HEK293T (cell line): ENCODE data around the gene MYO7B.

Source experiments
- CTCF ChIA-PET: fragments of 350-600 bp; formaldehyde crosslinking; extraction: SDS; loops from one replicate; lab custom pipeline; 2021; ENCODE audit warnings: antibody characterized with exemption, inconsistent platforms; lab: Yijun Ruan, JAX
- POLR2A ChIA-PET: fragments of 350-600 bp; formaldehyde crosslinking; extraction: SDS; loops from one replicate; lab custom pipeline; 2020; ENCODE audit warnings: antibody characterized with exemption, inconsistent platforms; lab: Yijun Ruan, JAX
- DNase-seq: peaks from one replicate; pipeline ENCODE4 v3.0.0; 2012; ENCODE audit warnings: mixed read lengths; ENCODE audit errors: extremely low spot score
- ARNT ChIP-seq: fragments of 450-650 bp; IDR thresholded peaks from 2 replicates; pipeline ENCODE4 v1.6.1; 2017; ENCODE audit warnings: mild to moderate bottlenecking
- BHLHE40 ChIP-seq: fragments of 450-650 bp; IDR thresholded peaks from 2 replicates; pipeline ENCODE4 v1.6.1; 2016; ENCODE audit warnings: mild to moderate bottlenecking, moderate library complexity, borderline replicate concordance
- CTBP1 ChIP-seq: fragments of 450-650 bp; IDR thresholded peaks from 2 replicates; pipeline ENCODE4 v1.6.1; 2016; ENCODE audit warnings: borderline replicate concordance
- ELF4 ChIP-seq: fragments of 450-650 bp; IDR thresholded peaks from 2 replicates; pipeline ENCODE4 v1.6.1; 2017; ENCODE audit warnings: antibody characterized with exemption
- FOXA1 ChIP-seq: fragments of 450-650 bp; IDR thresholded peaks from 2 replicates; pipeline ENCODE4 v1.6.1; 2016; ENCODE audit warnings: mild to moderate bottlenecking
- FOXK2 ChIP-seq: fragments of 450-650 bp; IDR thresholded peaks from 2 replicates; pipeline ENCODE4 v1.6.1; 2016; ENCODE audit warnings: mild to moderate bottlenecking
- FOXM1 ChIP-seq: fragments of 450-650 bp; IDR thresholded peaks from 2 replicates; pipeline ENCODE4 v1.6.1; 2017; ENCODE audit warnings: mild to moderate bottlenecking, borderline replicate concordance
- HDGF ChIP-seq: fragments of 450-650 bp; IDR thresholded peaks from 2 replicates; pipeline ENCODE4 v1.6.1; 2017; ENCODE audit warnings: antibody characterized with exemption, borderline replicate concordance
- L3MBTL2 ChIP-seq: fragments of 450-650 bp; conservative IDR thresholded peaks from 2 replicates; pipeline ENCODE4 v1.6.1; 2016; ENCODE audit warnings: mild to moderate bottlenecking
- LEF1 ChIP-seq: fragments of 450-650 bp; IDR thresholded peaks from 2 replicates; pipeline ENCODE4 v1.6.1; 2017; ENCODE audit warnings: mild to moderate bottlenecking, borderline replicate concordance
- NFRKB ChIP-seq: fragments of 450-650 bp; IDR thresholded peaks from 2 replicates; pipeline ENCODE4 v1.6.1; 2016; ENCODE audit warnings: mild to moderate bottlenecking, moderate library complexity
- PKNOX1 ChIP-seq: fragments of 450-650 bp; IDR thresholded peaks from 2 replicates; pipeline ENCODE4 v1.6.1; 2016
- SP1 ChIP-seq: fragments of 450-650 bp; IDR thresholded peaks from 2 replicates; pipeline ENCODE4 v1.6.1; 2017
- SUZ12 ChIP-seq: fragments of 450-650 bp; IDR thresholded peaks from 2 replicates; pipeline ENCODE4 v1.6.1; 2016; ENCODE audit warnings: mild to moderate bottlenecking
- TARDBP ChIP-seq: fragments of 450-650 bp; IDR thresholded peaks from 2 replicates; pipeline ENCODE4 v1.6.1; 2016
- ZNF384 ChIP-seq: fragments of 450-650 bp; IDR thresholded peaks from 2 replicates; pipeline ENCODE4 v1.6.1; 2016

The MYO7B gene

GRCh38 chr2:127558911-127559310, 23.4 kb downstream of the MYO7B start:
- CTCF ChIA-PET, result no interaction called here
- POLR2A ChIA-PET, result no interaction called here
- no peak for DNase-seq
- TF ChIP-seq FOXK2, result no peak
- no peak for TF ChIP-seq LEF1
- no peak for TF ChIP-seq PKNOX1
- no peak for TF ChIP-seq SUZ12
- TF ChIP-seq SP1, result no peak
- no peak for TF ChIP-seq FOXA1
- TF ChIP-seq ELF4, result no peak
- TF ChIP-seq ZNF384, result no peak
- no peak for TF ChIP-seq FOXM1
- no peak for TF ChIP-seq CTBP1
- TF ChIP-seq BHLHE40, result no peak
- TF ChIP-seq L3MBTL2, result no peak
- TF ChIP-seq TARDBP, result no peak
- TF ChIP-seq NFRKB, result no peak
- TF ChIP-seq ARNT, result no peak

- ChIA-PET CTCF (no interaction called here), POLR2A (no interaction called here)
- TF ChIP-seq BHLHE40, result no peak
- no peak for TF ChIP-seq CTBP1
- DNase-seq, result no peak
Measured at GRCh38 chr2:127559454-127559853, 24.0 kb downstream of the MYO7B start.

GRCh38 chr2:127560201-127560930, 24.9 kb downstream of the MYO7B start:
- TF ChIP-seq FOXA1 (no peak), L3MBTL2 (no peak), SP1 (no peak), HDGF (no peak), ZNF384 (no peak), TARDBP (no peak), SUZ12 (no peak), PKNOX1 (no peak), NFRKB (no peak), ELF4 (no peak), ARNT (no peak), BHLHE40 (no peak), FOXM1 (no peak)
- CTCF ChIA-PET, result no interaction called here
- DNase-seq, result no peak
- POLR2A ChIA-PET, result no interaction called here

GRCh38 chr2:127560931-127561280, 25.4 kb downstream of the MYO7B start:
- no peak for DNase-seq
- TF ChIP-seq BHLHE40 (no peak), HDGF (no peak), PKNOX1 (no peak), SUZ12 (no peak), ARNT (no peak), TARDBP (no peak), FOXA1 (no peak), LEF1 (no peak), ELF4 (no peak)
- CTCF ChIA-PET, result no interaction called here
- POLR2A ChIA-PET, result no interaction called here

- no peak for TF ChIP-seq LEF1
- no peak for DNase-seq
- CTCF ChIA-PET, result no interaction called here
- POLR2A ChIA-PET, result no interaction called here
Measured at GRCh38 chr2:127561371-127561770, 25.9 kb downstream of the MYO7B start.

GRCh38 chr2:127562936-127563335, 27.5 kb downstream of the MYO7B start:
- TF ChIP-seq TARDBP (no peak), SUZ12 (no peak), ELF4 (no peak), L3MBTL2 (no peak), BHLHE40 (no peak), PKNOX1 (no peak), HDGF (no peak), SP1 (no peak), LEF1 (no peak), FOXK2 (no peak), ARNT (no peak)
- ChIA-PET POLR2A (no interaction called here), CTCF (interaction anchor here (0.6 kb wide), 1 partner anchor 31 kb away, joined by 3 read pairs; no protein-coding TSS in a partner anchor)
- no peak for DNase-seq
